Uterus (tissue), 2 donors: ENCODE data around the gene UPF2.

Source experiments
- CTCF ChIP-seq, 4 experiments: fragments of 200-600 bp in 2 of 4; fragments of 450-650 bp in 2 of 4; sonication (generic) in 2 of 4; IDR thresholded peaks; one replicate each; pipeline ENCODE4 v1.5.1; 2016 to 2019; ENCODE audit warnings: antibody characterized with exemption in 4 of 4, mild to moderate bottlenecking in 2 of 4, moderate library complexity in 1 of 4
- POLR2A ChIP-seq, 2 donors: fragments of 450-650 bp; IDR thresholded peaks; one replicate each; pipeline ENCODE4 v1.6.1; 2016; ENCODE audit warnings: antibody characterized with exemption in 2 of 2, mild to moderate bottlenecking in 1 of 2, moderate library complexity in 1 of 2

GRCh38 chr10:12013926-12014325 is 28.7 kb downstream of the UPF2 start:
- TF ChIP-seq CTCF (IDR thresholded peaks at IDR 0.05) = no peak
- TF ChIP-seq POLR2A (IDR thresholded peaks at IDR 0.05) = no peak
